GM12891 (cell line): ENCODE measurements around the gene FSTL5.

ENCODE experiments used
- DNase-seq: peaks from one replicate; pipeline ENCODE4 v3.0.0; 2011; ENCODE audit warnings: low spot score; ENCODE audit not compliant: insufficient read length
- FAIRE-seq: peaks from 2 replicates; lab custom pipeline; 2011; peaks lifted over from hg19 to GRCh38; lab: Jason Lieb, UNC
- PAX5 ChIP-seq: IDR thresholded peaks from 2 replicates; pipeline ENCODE4 v1.6.1; 2011; ENCODE audit warnings: low read length, moderate library complexity, mild to moderate bottlenecking; ENCODE audit not compliant: insufficient read depth, severe bottlenecking
- POLR2A ChIP-seq: IDR thresholded peaks from 2 replicates; pipeline ENCODE4 v1.6.1; 2011; ENCODE audit warnings: low read depth, low read length, control low read depth
- POLR2AphosphoS5 ChIP-seq: IDR thresholded peaks from 2 replicates; pipeline ENCODE4 v1.6.1; 2011; ENCODE audit warnings: low read depth, low read length, control low read depth
- POU2F2 ChIP-seq: IDR thresholded peaks from 2 replicates; pipeline ENCODE4 v1.6.1; 2011; ENCODE audit warnings: low read depth, mild to moderate bottlenecking, control low read depth, low read length, moderate library complexity
- SPI1 ChIP-seq: IDR thresholded peaks from 2 replicates; pipeline ENCODE4 v1.6.1; 2011; ENCODE audit warnings: low read depth, low read length, control low read depth
- TAF1 ChIP-seq: IDR thresholded peaks from 2 replicates; pipeline ENCODE4 v1.6.1; 2011; ENCODE audit warnings: low read depth, low read length, control low read depth

FSTL5 gene

GRCh38 chr4:161404346-161405110 is 759.3 kb downstream of the FSTL5 start:
- FAIRE-seq, result no peak
- TF ChIP-seq POLR2AphosphoS5 (no peak), PAX5 (no peak), POU2F2 (no peak), SPI1 (no peak), TAF1 (no peak), POLR2A (no peak)
- DNase-seq, result no peak

- DNase-seq (no peak), FAIRE-seq (no peak)
- no peak for TF ChIP-seq PAX5
- TF ChIP-seq SPI1, result no peak
- TF ChIP-seq POLR2AphosphoS5, result no peak
- TF ChIP-seq TAF1, result no peak
- TF ChIP-seq POLR2A, result no peak
- no peak for TF ChIP-seq POU2F2
Measured at GRCh38 chr4:161403781-161404180, 760.0 kb downstream of the FSTL5 start.

- TF ChIP-seq POU2F2, result no peak
- TF ChIP-seq SPI1, result no peak
- no peak for TF ChIP-seq TAF1
- TF ChIP-seq POLR2A, result no peak
- TF ChIP-seq POLR2AphosphoS5, result no peak
- TF ChIP-seq PAX5, result no peak
- DNase-seq, result no peak
- FAIRE-seq, result no peak
Measured at GRCh38 chr4:161393602-161394001, 770.2 kb downstream of the FSTL5 start.

- FAIRE-seq, result no peak
- TF ChIP-seq PAX5 (no peak), TAF1 (no peak), POLR2A (no peak), POU2F2 (no peak), SPI1 (no peak), POLR2AphosphoS5 (no peak)
- DNase-seq, result no peak
Measured at GRCh38 chr4:161382655-161383054, 781.1 kb downstream of the FSTL5 start.

GRCh38 chr4:161376275-161376674 is 787.5 kb downstream of the FSTL5 start:
- TF ChIP-seq PAX5 (no peak), SPI1 (no peak), POLR2AphosphoS5 (no peak), POLR2A (no peak), TAF1 (no peak), POU2F2 (no peak)
- no peak for DNase-seq
- FAIRE-seq, result no peak

- TF ChIP-seq PAX5 (no peak), POLR2AphosphoS5 (no peak), TAF1 (no peak), SPI1 (no peak), POU2F2 (no peak), POLR2A (no peak)
- FAIRE-seq, result no peak
- DNase-seq, result no peak
Measured at GRCh38 chr4:161364681-161365080, 799.1 kb downstream of the FSTL5 start.

- no peak for FAIRE-seq
- no peak for TF ChIP-seq POU2F2
- TF ChIP-seq TAF1, result no peak
- TF ChIP-seq SPI1, result no peak
- no peak for TF ChIP-seq POLR2A
- TF ChIP-seq POLR2AphosphoS5, result no peak
- TF ChIP-seq PAX5, result no peak
- no peak for DNase-seq
Measured at GRCh38 chr4:161360982-161361381, 802.8 kb downstream of the FSTL5 start.

GRCh38 chr4:161359491-161359890 is 804.3 kb downstream of the FSTL5 start:
- FAIRE-seq (no peak), DNase-seq (no peak)
- TF ChIP-seq SPI1 (no peak), TAF1 (no peak), POLR2A (no peak), POU2F2 (no peak), PAX5 (no peak), POLR2AphosphoS5 (no peak)

- TF ChIP-seq PAX5, result no peak
- no peak for TF ChIP-seq POLR2A
- no peak for TF ChIP-seq POU2F2
- TF ChIP-seq TAF1, result no peak
- no peak for TF ChIP-seq POLR2AphosphoS5
- TF ChIP-seq SPI1, result no peak
- FAIRE-seq (no peak), DNase-seq (no peak)
Measured at GRCh38 chr4:161356351-161356750, 807.4 kb downstream of the FSTL5 start.

- no peak for TF ChIP-seq PAX5
- no peak for TF ChIP-seq POU2F2
- TF ChIP-seq SPI1, result no peak
- TF ChIP-seq POLR2A, result no peak
- TF ChIP-seq POLR2AphosphoS5, result no peak
- TF ChIP-seq TAF1, result no peak
- DNase-seq, result no peak
- no peak for FAIRE-seq
Measured at GRCh38 chr4:161350946-161351345, 812.9 kb downstream of the FSTL5 start.
